K562 (cell line): ENCODE measurements around the gene MGAT4C. TPM values are rescaled to one million over a fixed set of nuclear protein-coding genes. Genes with fewer than 3 reads are reported as not detected.

Source experiments
- ATAC-seq: fragments of 200-7000 bp; cut with Tn5 transposase; 3 replicates; pipeline ENCODE4 v1.9.1; 2020; ENCODE audit warnings: moderate library complexity
- BruUV-seq: library from RNA; stranded (reverse); fragments of 400-500 nt; replicated peaks from 2 replicates; lab custom pipeline; 2021; lab: Mats Ljungman, UMichigan
- CTCF ChIA-PET: fragments of 300-600 bp; formaldehyde crosslinking; extraction: SDS; loops from one replicate; lab custom pipeline; 2021; ENCODE audit warnings: low intra/inter-chr PET ratio; lab: Yijun Ruan, JAX
- POLR2A ChIA-PET: fragments of 300-600, 350-650 bp; sonication (Branson Sonifier 250); formaldehyde crosslinking; extraction: SDS; loops from one replicate; lab custom pipeline; 2021; ENCODE audit warnings: antibody characterized with exemption, inconsistent platforms; lab: Yijun Ruan, JAX
- DNase-seq, 4 experiments: peaks; one replicate each; pipeline versions ENCODE4 v3.0.0 to v3.0.0-alpha.2; 2011 to 2018; ENCODE audit warnings: low spot score in 3 of 4, mixed read lengths in 3 of 4; ENCODE audit errors: extremely low read depth in 1 of 4
- FAIRE-seq: peaks from 2 replicates; lab custom pipeline; 2011; peaks lifted over from hg19 to GRCh38; lab: Jason Lieb, UNC
- H2AFZ ChIP-seq: 2 replicates; pipeline ENCODE4 v1.6.0; 2011; ENCODE audit warnings: low read depth, low read length, control low read depth, inconsistent platforms
- H3K27ac ChIP-seq: fragments of 200-600 bp; 3 replicates; pipeline ENCODE4 v1.8.0; 2011; ENCODE audit warnings: low read depth, mild to moderate bottlenecking, control low read depth, inconsistent platforms, low read length, moderate library complexity, mixed read lengths; ENCODE audit errors: extremely low read depth
- H3K27me3 ChIP-seq, 2 experiments: fragments of 300-600 bp in 1 of 2; 2 replicates in 1 of 2; 3 replicates in 1 of 2; pipeline versions ENCODE4 v1.6.0 to v1.8.0; 2011; ENCODE audit warnings: inconsistent platforms in 2 of 2, low read length in 2 of 2, mild to moderate bottlenecking in 1 of 2, mixed read lengths in 1 of 2, moderate library complexity in 1 of 2; ENCODE audit not compliant: control insufficient read depth in 2 of 2, insufficient read depth in 2 of 2
- H3K36me3 ChIP-seq: fragments of 300-600 bp; 3 replicates; pipeline ENCODE4 v1.8.0; 2011; ENCODE audit warnings: mild to moderate bottlenecking, low read length, inconsistent platforms; ENCODE audit not compliant: control insufficient read depth, insufficient read depth
- H3K4me1 ChIP-seq, 2 experiments: fragments of 200-600 bp in 1 of 2; replicated peaks in 1 of 2; 2 replicates in 1 of 2; 3 replicates in 1 of 2; pipeline versions ENCODE4 v1.5.1 to v1.8.0; 2011; ENCODE audit warnings: inconsistent platforms in 2 of 2, low read length in 2 of 2, mild to moderate bottlenecking in 1 of 2, mixed read lengths in 1 of 2, moderate library complexity in 1 of 2; ENCODE audit not compliant: control insufficient read depth in 2 of 2, insufficient read depth in 2 of 2
- H3K4me2 ChIP-seq: 2 replicates; pipeline ENCODE4 v1.6.1; 2011; ENCODE audit warnings: low read length, control low read depth, inconsistent platforms, mixed read lengths; ENCODE audit not compliant: insufficient read depth
- H3K4me3 ChIP-seq: fragments of 200-600 bp; sonication (generic), shearing (Covaris generic); 2 replicates; pipeline ENCODE4 v1.5.1; 2016; ENCODE audit warnings: control low read depth, inconsistent platforms
- H3K79me2 ChIP-seq: fragments of 200-600 bp; 3 replicates; pipeline ENCODE4 v1.8.0; 2011; ENCODE audit warnings: low read length, inconsistent platforms; ENCODE audit not compliant: control insufficient read depth, insufficient read depth
- H3K9ac ChIP-seq, 2 experiments: 2 replicates each; pipeline versions ENCODE4 v1.6.0 to v1.6.1; 2011; ENCODE audit warnings: low read depth in 2 of 2, low read length in 2 of 2, control low read depth in 1 of 2, inconsistent platforms in 1 of 2, mild to moderate bottlenecking in 1 of 2, mixed read lengths in 1 of 2; ENCODE audit not compliant: insufficient read depth in 1 of 2
- H3K9me1 ChIP-seq: one replicate; pipeline ENCODE4 v1.6.0; 2011; ENCODE audit warnings: inconsistent platforms, mild to moderate bottlenecking, low read length, moderate library complexity; ENCODE audit not compliant: control insufficient read depth, insufficient read depth
- H3K9me3 ChIP-seq: replicated peaks from 2 replicates; pipeline ENCODE4 v1.5.1; 2011; ENCODE audit warnings: low read depth, low read length, inconsistent platforms; ENCODE audit not compliant: control insufficient read depth, insufficient read depth
- H4K20me1 ChIP-seq: replicated peaks from 2 replicates; pipeline ENCODE4 v1.6.1; 2011; ENCODE audit warnings: low read length, inconsistent platforms, mixed read lengths; ENCODE audit not compliant: control insufficient read depth, insufficient read depth
- BRF1 ChIP-seq: IDR thresholded peaks from 3 replicates; pipeline ENCODE4 v1.6.1; 2011; ENCODE audit warnings: borderline replicate concordance, mild to moderate bottlenecking; ENCODE audit not compliant: insufficient read length; ENCODE audit errors: extremely low read depth
- HDGF ChIP-seq: fragments of 450-650 bp; IDR thresholded peaks from 2 replicates; pipeline ENCODE4 v1.6.1; 2016
- ZNF316 ChIP-seq: fragments of 450-650 bp; IDR thresholded peaks from 2 replicates; pipeline ENCODE4 v1.6.1; 2016
- WGBS: fragments of 100-300 bp; shearing (Covaris generic); methylation state at CpG from one replicate; pipeline ENCODE4 v1.1.6; 2016; ENCODE audit warnings: low coverage, mixed read lengths; ENCODE audit not compliant: insufficient coverage; ENCODE audit errors: missing lambda C conversion rate; 5-methylcytosine and 5-hydroxymethylcytosine counted together
- in situ Hi-C: fragments of 300-500 bp; cut with MboI; formaldehyde crosslinking; loops from 4 replicates; pipeline ENCODE4 v1.15.0; 2018; ENCODE audit warnings: inconsistent platforms, mixed read lengths
- intact Hi-C: fragments of 100-400 bp; cut with micrococcal nuclease; formaldehyde crosslinking; loops from 2 replicates; pipeline ENCODE4 v1.14.2; 2022
- polyA plus RNA-seq, 8 experiments: library from polyadenylated mRNA; depleted of rRNA in 4 of 8; stranded (reverse) in 5 of 8; unstranded in 3 of 8; fragments of >200 nt; fragmentation: Nextera tagmentation in 2 of 8; fragmentation: Illumina TruSeq in 1 of 8; extraction: Ambion mirVana in 2 of 8; extraction: Trizol in 1 of 8; gene quantifications; 2 replicates each; pipeline versions ENCODE4 v1.2.1 to v1.2.3, GENCODE V29; 2011 to 2014; ENCODE audit warnings: inconsistent platforms in 1 of 8, missing spikeins in 1 of 8
- total RNA-seq, 7 experiments: library from RNA; depleted of rRNA in 6 of 7; stranded (reverse); fragments of >200 nt in 6 of 7; fragmentation: Illumina TruSeq in 2 of 7; extraction: Trizol in 2 of 7; gene quantifications; 2 replicates each; pipeline versions ENCODE4 v1.2.1 to v1.2.3, GENCODE V29; 2011 to 2021; ENCODE audit warnings: low replicate concordance in 1 of 7

MGAT4C gene
- total and polyA plus RNA-seq, 9 of the 15 experiments (the other 6 are each of a cell fraction or from before 2014, with no cell fraction given), result not detected

GRCh38 chr12:86172913-86173443 lies 83.2 kb downstream of the MGAT4C start:
- Histone ChIP-seq H3K4me2 (no peak overlapping the region), H3K36me3 (no peaks in the 10 kb centered on the region), H3K27me3 (no peaks in the 10 kb centered on the region), H3K9me1 (no peaks in the 10 kb centered on the region), H3K79me2 (no peaks in the 10 kb centered on the region), H3K4me1 (no peaks in the 10 kb centered on the region), H3K4me3 (no peak overlapping the region), H4K20me1 (no peaks in the 10 kb centered on the region), H2AFZ (no peak overlapping the region), H3K9ac (no peak overlapping the region), H3K9me3 (no peaks in the 10 kb centered on the region), H3K27ac (no peak overlapping the region)
- 4% methylated on average over 2 of the region's 2 CpGs for WGBS
- in situ Hi-C loops, result no loop called here
- no peak for DNase-seq
- ATAC-seq, result no peak
- ChIA-PET POLR2A (no interaction called here), CTCF (no interaction called here)
- no TSS peak for BruUV-seq
- FAIRE-seq, result no peak
- intact Hi-C loops, result no loop called here
- TF ChIP-seq BRF1, result no peak
- 0 out of 2 replicates have a peak, but pooled peaks have one; percentile 36 for TF ChIP-seq ZNF316

GRCh38 chr12:86170051-86170450 lies 86.1 kb downstream of the MGAT4C start:
- ChIA-PET CTCF (no interaction called here), POLR2A (no interaction called here)
- no peaks in the 10 kb centered on the region for H4K20me1 ChIP-seq
- H3K79me2 ChIP-seq, result no peaks in the 10 kb centered on the region
- no peak overlapping the region for H2AFZ ChIP-seq
- no peaks in the 10 kb centered on the region for H3K36me3 ChIP-seq
- ATAC-seq, result no peak
- no peak overlapping the region for H3K27ac ChIP-seq
- H3K9ac ChIP-seq, result no peak overlapping the region
- WGBS, result 0% methylated on average over 1 of the region's 1 CpG
- no peaks in the 10 kb centered on the region for H3K9me1 ChIP-seq
- no peaks in the 10 kb centered on the region for H3K27me3 ChIP-seq
- in situ Hi-C loops (no loop called here), intact Hi-C loops (no loop called here)
- BruUV-seq, result no TSS peak
- no peak for FAIRE-seq
- H3K4me1 ChIP-seq, result no peaks in the 10 kb centered on the region
- no peak overlapping the region for H3K4me2 ChIP-seq
- no peak for DNase-seq
- no peak overlapping the region for H3K4me3 ChIP-seq
- no peak for TF ChIP-seq HDGF
- H3K9me3 ChIP-seq, result no peaks in the 10 kb centered on the region
